H9 (cell line): ENCODE results near the gene A2ML1. TPM values are rescaled to one million over a fixed set of nuclear protein-coding genes. Genes with fewer than 3 reads are reported as not detected.

Experiments
- DNase-seq: peaks from one replicate; pipeline ENCODE4 v3.0.0-alpha.2; 2017
- H2AFZ ChIP-seq: one replicate; pipeline ENCODE4 v1.6.1; 2013; ENCODE audit warnings: mild to moderate bottlenecking, low read length, control low read depth, moderate library complexity
- H2AK5ac ChIP-seq: 2 replicates; pipeline ENCODE4 v1.6.1; 2013; ENCODE audit warnings: low read length, control low read depth, mixed read lengths; ENCODE audit not compliant: insufficient read length
- H2BK120ac ChIP-seq: one replicate; pipeline ENCODE4 v1.6.1; 2013; ENCODE audit warnings: low read depth, mild to moderate bottlenecking, low read length, control low read depth, inconsistent platforms; ENCODE audit not compliant: poor library complexity, severe bottlenecking
- H2BK12ac ChIP-seq: 2 replicates; pipeline ENCODE4 v1.6.1; 2013; ENCODE audit warnings: low read length, control low read depth, mixed read lengths, low read depth; ENCODE audit not compliant: insufficient read length
- H2BK15ac ChIP-seq: 2 replicates; pipeline ENCODE4 v1.6.1; 2013; ENCODE audit warnings: low read depth, low read length, control low read depth
- H2BK20ac ChIP-seq: one replicate; pipeline ENCODE4 v1.6.1; 2013; ENCODE audit warnings: low read depth, mild to moderate bottlenecking, low read length, control low read depth, inconsistent platforms; ENCODE audit not compliant: poor library complexity, severe bottlenecking
- H2BK5ac ChIP-seq: 2 replicates; pipeline ENCODE4 v1.6.1; 2013; ENCODE audit warnings: low read length, control low read depth, mixed read lengths; ENCODE audit not compliant: insufficient read length
- H3K14ac ChIP-seq: 2 replicates; pipeline ENCODE4 v1.6.1; 2013; ENCODE audit warnings: low read length, control low read depth; ENCODE audit not compliant: insufficient read depth
- H3K18ac ChIP-seq: 2 replicates; pipeline ENCODE4 v1.6.1; 2013; ENCODE audit warnings: low read depth, mild to moderate bottlenecking, mixed read lengths, low read length, control low read depth; ENCODE audit not compliant: insufficient read length
- H3K23ac ChIP-seq: 2 replicates; pipeline ENCODE4 v1.6.1; 2013; ENCODE audit warnings: low read length, control low read depth, mixed read lengths, low read depth; ENCODE audit not compliant: insufficient read length
- H3K23me2 ChIP-seq: 2 replicates; pipeline ENCODE4 v1.6.1; 2013; ENCODE audit warnings: low read depth, mild to moderate bottlenecking, mixed read lengths, low read length, control low read depth; ENCODE audit not compliant: insufficient read length, poor library complexity, severe bottlenecking
- H3K27ac ChIP-seq: 2 replicates; pipeline ENCODE4 v1.5.1; 2013; ENCODE audit warnings: low read length, control low read depth, mixed read lengths, low read depth; ENCODE audit not compliant: insufficient read length
- H3K27me3 ChIP-seq: 2 replicates; pipeline ENCODE4 v1.6.1; 2013; ENCODE audit warnings: low read length, control low read depth, inconsistent platforms; ENCODE audit not compliant: insufficient read depth
- H3K4ac ChIP-seq: 2 replicates; pipeline ENCODE4 v1.6.1; 2013; ENCODE audit warnings: low read depth, mild to moderate bottlenecking, control low read depth, inconsistent platforms, low read length, moderate library complexity
- H3K4me1 ChIP-seq: 2 replicates; pipeline ENCODE4 v1.6.1; 2013; ENCODE audit warnings: low read length, control low read depth, inconsistent platforms; ENCODE audit not compliant: insufficient read depth
- H3K4me2 ChIP-seq: 2 replicates; pipeline ENCODE4 v1.6.1; 2013; ENCODE audit warnings: low read length, control low read depth, mixed read lengths; ENCODE audit not compliant: insufficient read length, insufficient read depth
- H3K56ac ChIP-seq: 2 replicates; pipeline ENCODE4 v1.6.1; 2013; ENCODE audit warnings: low read depth, mild to moderate bottlenecking, mixed read lengths, low read length, control low read depth; ENCODE audit not compliant: insufficient read length
- H3K79me1 ChIP-seq: 2 replicates; pipeline ENCODE4 v1.6.1; 2013; ENCODE audit warnings: low read depth, mild to moderate bottlenecking, moderate library complexity, low read length, control low read depth, inconsistent platforms; ENCODE audit not compliant: insufficient read depth, poor library complexity, severe bottlenecking
- H3K79me2 ChIP-seq: 2 replicates; pipeline ENCODE4 v1.6.1; 2013; ENCODE audit warnings: low read length, control low read depth, inconsistent platforms; ENCODE audit not compliant: insufficient read depth
- H3K9ac ChIP-seq: 2 replicates; pipeline ENCODE4 v1.6.1; 2013; ENCODE audit warnings: low read length, control low read depth, mixed read lengths; ENCODE audit not compliant: insufficient read length; ENCODE audit errors: extremely low read depth
- H3K9me3 ChIP-seq: one replicate; pipeline ENCODE4 v1.6.1; 2013; ENCODE audit warnings: low read depth, low read length, inconsistent platforms; ENCODE audit not compliant: control insufficient read depth
- H3T11ph ChIP-seq: one replicate; pipeline ENCODE4 v1.6.1; 2013; ENCODE audit warnings: mild to moderate bottlenecking, low read length, control low read depth, inconsistent platforms
- H4K20me1 ChIP-seq: one replicate; pipeline ENCODE4 v1.6.1; 2013; ENCODE audit not compliant: control insufficient read depth, insufficient read length, insufficient read depth
- H4K5ac ChIP-seq: 2 replicates; pipeline ENCODE4 v1.6.1; 2013; ENCODE audit warnings: low read depth, mild to moderate bottlenecking, mixed read lengths, low read length, control low read depth; ENCODE audit not compliant: insufficient read length
- H4K8ac ChIP-seq: replicated peaks from 2 replicates; pipeline ENCODE4 v1.6.1; 2013; ENCODE audit warnings: low read length, control low read depth, mixed read lengths, low read depth; ENCODE audit not compliant: insufficient read length
- H4K91ac ChIP-seq: 2 replicates; pipeline ENCODE4 v1.6.1; 2013; ENCODE audit warnings: low read depth, mild to moderate bottlenecking, moderate library complexity, mixed read lengths, low read length, control low read depth; ENCODE audit not compliant: insufficient read length
- H3K27ac Mint-ChIP-seq, 3 experiments: 2 replicates in 2 of 3; 3 replicates in 1 of 3; pipeline ENCODE4 v1.8.0; 2020 to 2021; ENCODE audit warnings: mixed read lengths in 3 of 3, mild to moderate bottlenecking in 1 of 3, moderate library complexity in 1 of 3
- H3K27me3 Mint-ChIP-seq: 2 replicates; pipeline ENCODE4 v1.8.0; 2021; ENCODE audit warnings: low read depth, mild to moderate bottlenecking, moderate library complexity, mixed read lengths
- H3K36me3 Mint-ChIP-seq, 3 experiments: 2 replicates in 2 of 3; 3 replicates in 1 of 3; pipeline ENCODE4 v1.8.0; 2020 to 2021; ENCODE audit warnings: low read depth in 3 of 3, mixed read lengths in 3 of 3; ENCODE audit not compliant: insufficient read depth in 1 of 3
- H3K4me1 Mint-ChIP-seq, 2 experiments: 2 replicates each; pipeline ENCODE4 v1.8.0; 2020; ENCODE audit warnings: mixed read lengths in 2 of 2
- H3K4me3 Mint-ChIP-seq, 2 experiments: 2 replicates in 1 of 2; 3 replicates in 1 of 2; pipeline ENCODE4 v1.8.0; 2020 to 2021; ENCODE audit warnings: mild to moderate bottlenecking in 2 of 2, mixed read lengths in 2 of 2, moderate library complexity in 1 of 2
- H3K9me3 Mint-ChIP-seq, 2 experiments: 2 replicates in 1 of 2; 3 replicates in 1 of 2; pipeline ENCODE4 v1.8.0; 2020; ENCODE audit warnings: mild to moderate bottlenecking in 2 of 2, mixed read lengths in 2 of 2, moderate library complexity in 1 of 2
- CTCF ChIP-seq: fragments of 200-600 bp; sonication (generic); conservative IDR thresholded peaks from 3 replicates; pipeline ENCODE4 v1.8.0; 2021; ENCODE audit warnings: antibody characterized with exemption, mild to moderate bottlenecking
- total RNA-seq: library from RNA; stranded (reverse); gene quantifications from 2 replicates; pipeline ENCODE4 v1.2.1, GENCODE V29; 2021

The A2ML1 gene
- total RNA-seq, 1 experiment from 2014 or later = 2.8 TPM

DNA sequence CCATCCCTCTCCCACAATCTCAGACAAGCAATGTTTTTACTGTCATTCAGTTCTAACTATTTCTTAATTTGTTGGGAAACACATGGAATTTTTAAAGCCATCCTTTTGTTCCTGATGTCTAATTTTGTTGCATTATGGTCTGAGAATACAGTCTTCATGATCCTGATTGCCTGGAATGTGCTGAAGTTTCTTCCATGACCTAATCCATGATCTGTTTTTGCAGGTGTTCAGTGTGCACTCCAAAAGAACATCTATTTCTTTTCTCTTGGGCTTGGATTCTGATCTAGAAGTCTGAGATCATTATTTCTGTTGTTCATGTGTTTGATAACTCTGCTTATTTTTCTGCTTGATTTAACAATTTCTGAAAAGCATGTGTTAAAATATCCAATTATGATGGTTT, 48.6 kb downstream of the A2ML1 start:
- Histone ChIP-seq H3K4ac (no peak overlapping the region), H3K4me2 (no peak overlapping the region), H3T11ph (no peak overlapping the region), H4K20me1 (no peaks in the 10 kb centered on the region), H3K79me1 (no peaks in the 10 kb centered on the region), H3K4me1 (no peaks in the 10 kb centered on the region), H3K14ac (no peak overlapping the region), H2BK5ac (no peak overlapping the region), H2BK20ac (no peak overlapping the region), H3K27ac (no peak overlapping the region), H3K9me3 (no peaks in the 10 kb centered on the region), H4K91ac (no peak overlapping the region), H2AK5ac (no peak overlapping the region), H3K18ac (no peak overlapping the region), H2BK12ac (no peak overlapping the region), H2BK120ac (no peak overlapping the region), H4K8ac (no peak overlapping the region), H4K5ac (no peak overlapping the region), H3K27me3 (no peaks in the 10 kb centered on the region), H2BK15ac (no peak overlapping the region), H3K56ac (no peak overlapping the region), H3K23ac (no peak overlapping the region), H3K9ac (no peak overlapping the region), H3K79me2 (no peaks in the 10 kb centered on the region), H3K23me2 (no peaks in the 10 kb centered on the region), H2AFZ (no peak overlapping the region)
- Mint-ChIP-seq H3K27me3 (no peaks in the 10 kb centered on the region), H3K4me3 (no peak overlapping the region), H3K4me1 (no peaks in the 10 kb centered on the region), H3K36me3 (no peaks in the 10 kb centered on the region; a peak in 1 of 7 replicates), H3K27ac (no peak overlapping the region), H3K9me3 (no peaks in the 10 kb centered on the region)
- DNase-seq = no peak
- TF ChIP-seq CTCF = no peak
